ENCODE results near the gene INHBC. TPM values are rescaled to one million over a fixed set of nuclear protein-coding genes. Genes with fewer than 3 reads are reported as not detected.
"Not testable (repeated sequence)": the region's sequence is repeated elsewhere in the genome, so short reads cannot be mapped to it uniquely, and the experiment has no call there.

INHBC gene
- total RNA-seq, 1 experiment from 2014 or later, result not detected

DNA sequence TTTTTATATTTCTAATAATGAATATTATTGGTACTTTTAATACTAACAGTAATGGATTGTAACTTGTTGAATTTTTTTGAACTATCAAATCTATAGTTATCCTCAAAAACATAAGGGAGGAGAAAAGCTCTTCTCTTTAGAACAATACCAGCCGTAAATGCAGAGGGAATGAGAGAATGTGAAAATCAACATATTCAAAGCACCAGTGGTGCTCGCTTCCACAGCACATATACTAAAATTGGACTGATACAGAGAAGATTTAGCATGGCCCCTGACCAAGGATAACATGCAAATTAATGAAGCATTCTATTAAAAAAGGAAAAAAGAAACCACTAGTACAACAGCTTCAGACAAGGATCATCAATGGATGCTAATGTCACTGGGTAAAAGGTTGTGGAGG is 19.5 kb upstream of the INHBC start:
- no peak for DNase-seq

DNA sequence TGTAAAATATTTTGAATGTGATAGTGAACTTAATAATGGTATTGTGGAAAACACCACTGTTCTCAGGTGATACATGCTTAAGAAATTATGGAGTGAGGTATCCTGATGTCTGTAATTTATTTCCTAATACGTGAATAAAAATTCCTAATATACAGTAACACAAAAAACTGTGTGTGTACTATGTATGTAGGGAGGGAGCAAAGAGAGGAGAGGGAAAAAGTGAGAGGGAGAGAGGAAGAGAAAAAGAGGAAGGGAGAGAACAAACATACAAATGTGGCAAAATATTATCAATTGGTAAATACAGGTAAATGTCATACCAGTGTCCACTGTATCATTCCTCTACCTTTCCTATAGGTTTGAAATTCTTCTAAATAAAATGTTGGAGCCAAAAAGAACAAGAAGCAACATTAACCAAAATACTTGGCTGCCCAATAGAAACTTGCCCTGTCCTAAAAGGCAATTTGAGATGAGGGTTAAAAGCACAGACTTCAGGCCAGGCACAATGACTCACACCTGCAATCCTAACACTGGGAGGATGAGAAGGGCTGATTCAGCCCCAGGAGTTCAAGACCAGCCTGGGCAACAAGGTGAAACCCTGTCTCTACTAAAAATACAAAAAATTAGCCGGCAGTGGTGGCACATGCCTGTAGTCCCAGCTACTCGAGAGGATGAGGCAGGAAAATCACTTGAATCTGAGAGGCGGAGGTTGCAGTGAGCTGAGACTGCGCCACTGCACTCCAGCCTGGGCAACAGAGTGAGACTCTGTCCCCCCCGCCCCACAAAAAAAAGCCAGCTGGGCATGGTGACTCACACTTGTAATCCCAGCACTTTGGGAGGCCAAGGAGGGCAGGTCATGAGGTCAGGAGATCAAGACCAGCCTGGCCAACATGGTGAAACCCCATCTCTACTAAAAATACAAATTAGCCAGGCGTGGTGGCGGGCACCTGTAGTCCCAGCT is 18.3 kb upstream of the INHBC start:
- Histone ChIP-seq H3K36me3 (replicated peaks; ENCODE audit: control insufficient read depth, insufficient read depth, low read length) (no peaks in the 10 kb centered on the region), H3K4me3 (ENCODE audit: insufficient read depth, low read depth, low read length) (no peak overlapping the region), H3K27me3 (ENCODE audit: control insufficient read depth, insufficient read depth, low read length) (no peaks in the 10 kb centered on the region)
- no peak for DNase-seq

More for the DNA sequence above, 19.5 kb upstream of the INHBC start:
- H3K4me3 ChIP-seq (ENCODE audit: insufficient read depth, low read depth, low read length), result no peak overlapping the region
- no peaks in the 10 kb centered on the region for H3K36me3 ChIP-seq (replicated peaks; ENCODE audit: control insufficient read depth, insufficient read depth, low read length)
- H3K27me3 ChIP-seq (ENCODE audit: control insufficient read depth, insufficient read depth, low read length), result no peaks in the 10 kb centered on the region

DNA sequence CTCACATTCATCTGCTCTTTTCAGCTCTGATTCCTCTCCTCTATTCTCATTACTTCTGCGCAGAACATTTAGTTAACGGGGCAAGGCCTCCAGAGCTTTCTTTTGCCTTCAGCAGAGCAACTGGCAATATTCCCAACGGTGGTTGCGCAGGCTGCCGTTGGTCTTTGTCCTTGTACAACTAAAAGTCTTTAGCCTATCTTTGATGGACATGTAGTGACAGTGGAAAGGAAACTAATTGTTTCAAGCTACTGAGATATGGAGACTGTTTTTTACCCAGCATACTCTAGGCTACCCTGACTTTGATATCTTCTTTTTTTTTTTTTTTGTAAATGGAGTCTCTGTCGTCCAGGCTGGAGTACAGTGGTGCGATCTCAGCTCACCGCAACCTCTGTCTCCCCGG is 16.3 kb upstream of the INHBC start:
- Histone ChIP-seq H3K27me3 (ENCODE audit: control insufficient read depth, insufficient read depth, low read length) (no peaks in the 10 kb centered on the region), H3K4me3 (ENCODE audit: insufficient read depth, low read depth, low read length) (no peak overlapping the region), H3K36me3 (replicated peaks; ENCODE audit: control insufficient read depth, insufficient read depth, low read length) (no peaks in the 10 kb centered on the region)
- DNase-seq, result no peak

DNA sequence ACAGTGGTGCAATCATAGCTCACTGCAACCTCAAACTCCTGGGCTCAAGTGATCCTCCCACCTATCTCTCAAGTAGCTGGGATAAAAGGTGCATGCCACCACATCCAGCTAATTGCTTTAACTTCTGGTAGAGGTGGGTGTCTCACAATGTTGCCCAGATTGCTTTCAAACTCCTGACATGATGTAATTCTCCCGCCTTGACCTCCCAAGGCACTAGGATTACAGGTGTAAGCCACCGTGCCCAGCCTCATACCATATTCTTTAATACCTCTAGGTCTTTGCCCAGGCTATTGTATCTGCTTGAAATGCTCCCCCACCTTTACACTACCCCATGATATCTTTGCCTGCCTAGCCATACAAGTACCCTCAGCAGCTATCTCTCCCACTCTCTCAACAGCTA is 15.1 kb upstream of the INHBC start:
- Histone ChIP-seq H3K27me3 (ENCODE audit: control insufficient read depth, insufficient read depth, low read length) (no peaks in the 10 kb centered on the region), H3K36me3 (replicated peaks; ENCODE audit: control insufficient read depth, insufficient read depth, low read length) (no peaks in the 10 kb centered on the region; the same call in 1 of the 2 replicates), H3K4me3 (ENCODE audit: insufficient read depth, low read depth, low read length) (no peak overlapping the region)
- DNase-seq, result no peak

DNA sequence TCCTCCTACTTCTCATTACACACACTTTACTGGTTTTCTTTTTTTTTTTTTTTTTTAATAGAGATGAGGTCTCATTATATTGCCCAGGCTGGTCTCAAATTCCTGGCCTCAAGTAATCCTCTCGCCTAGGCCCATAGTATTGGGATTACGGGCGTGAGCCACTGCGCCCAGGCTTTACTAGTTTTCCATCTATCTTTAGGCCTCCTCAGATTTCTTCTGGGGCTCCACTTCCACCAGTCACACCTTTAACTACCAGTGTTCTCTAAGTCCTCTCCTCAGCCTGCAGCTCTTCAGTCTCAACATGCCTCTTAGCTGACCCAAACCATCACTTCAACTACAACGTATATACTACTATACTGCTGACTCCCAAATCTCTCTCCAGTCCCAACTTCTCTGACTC is 14.1 kb upstream of the INHBC start:
- DNase-seq, result no peak
- Histone ChIP-seq H3K4me3 (ENCODE audit: insufficient read depth, low read depth, low read length) (no peak overlapping the region), H3K27me3 (ENCODE audit: control insufficient read depth, insufficient read depth, low read length) (no peaks in the 10 kb centered on the region)

DNA sequence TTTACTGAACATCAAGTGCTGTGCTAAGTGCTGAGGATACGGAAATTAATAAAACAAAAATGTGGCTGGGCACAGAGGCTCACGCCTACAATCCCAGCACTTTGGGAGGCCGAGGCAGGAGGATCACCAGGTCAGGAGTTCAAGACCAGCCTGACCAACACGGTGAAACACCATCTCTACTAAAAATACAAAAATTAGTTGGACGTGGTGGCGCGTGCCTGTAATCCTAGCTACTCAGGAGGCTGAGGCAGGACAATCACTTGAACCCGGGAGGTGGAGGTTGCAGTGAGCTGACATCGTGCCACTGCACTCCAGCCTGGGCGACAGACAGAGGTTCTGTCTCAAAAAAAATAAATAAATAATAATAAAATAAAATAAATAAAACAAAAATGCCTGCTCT is 7.6 kb upstream of the INHBC start:
- not testable (repeated sequence) for H3K36me3 ChIP-seq (replicated peaks; ENCODE audit: control insufficient read depth, insufficient read depth, low read length); H3K27me3 ChIP-seq (ENCODE audit: control insufficient read depth, insufficient read depth, low read length); DNase-seq

More for the DNA sequence above, 14.1 kb upstream of the INHBC start:
- H3K36me3 ChIP-seq (replicated peaks; ENCODE audit: control insufficient read depth, insufficient read depth, low read length), result no peaks in the 10 kb centered on the region; the same call in 1 of the 2 replicates

DNA sequence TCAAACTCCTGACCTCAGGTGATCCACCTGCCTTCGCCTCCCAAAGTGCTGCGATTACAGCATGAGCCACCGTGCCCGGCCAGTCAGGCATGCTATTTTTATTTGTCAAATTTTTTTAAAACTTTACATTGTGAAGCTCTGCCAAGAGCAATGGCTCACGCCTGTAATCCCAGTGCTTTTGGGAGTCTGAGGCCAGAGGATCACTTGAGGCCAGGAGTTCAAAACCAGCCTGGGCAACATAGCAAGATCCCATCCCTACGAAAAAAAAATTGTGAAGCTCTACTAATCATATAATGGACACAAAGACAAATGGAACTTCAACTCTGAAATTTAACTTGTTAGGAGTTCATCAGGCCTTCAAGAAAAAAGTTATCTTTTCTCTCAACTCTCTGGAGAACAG is 5.6 kb upstream of the INHBC start:
- Histone ChIP-seq H3K27me3 (ENCODE audit: control insufficient read depth, insufficient read depth, low read length) (no peaks in the 10 kb centered on the region), H3K4me3 (ENCODE audit: insufficient read depth, low read depth, low read length) (no peak overlapping the region), H3K36me3 (replicated peaks; ENCODE audit: control insufficient read depth, insufficient read depth, low read length) (no peaks in the 10 kb centered on the region; the same call in 1 of the 2 replicates)
- no peak for DNase-seq

More for the DNA sequence above, 7.6 kb upstream of the INHBC start:
- H3K4me3 ChIP-seq (ENCODE audit: insufficient read depth, low read depth, low read length), result not testable (repeated sequence)

DNA sequence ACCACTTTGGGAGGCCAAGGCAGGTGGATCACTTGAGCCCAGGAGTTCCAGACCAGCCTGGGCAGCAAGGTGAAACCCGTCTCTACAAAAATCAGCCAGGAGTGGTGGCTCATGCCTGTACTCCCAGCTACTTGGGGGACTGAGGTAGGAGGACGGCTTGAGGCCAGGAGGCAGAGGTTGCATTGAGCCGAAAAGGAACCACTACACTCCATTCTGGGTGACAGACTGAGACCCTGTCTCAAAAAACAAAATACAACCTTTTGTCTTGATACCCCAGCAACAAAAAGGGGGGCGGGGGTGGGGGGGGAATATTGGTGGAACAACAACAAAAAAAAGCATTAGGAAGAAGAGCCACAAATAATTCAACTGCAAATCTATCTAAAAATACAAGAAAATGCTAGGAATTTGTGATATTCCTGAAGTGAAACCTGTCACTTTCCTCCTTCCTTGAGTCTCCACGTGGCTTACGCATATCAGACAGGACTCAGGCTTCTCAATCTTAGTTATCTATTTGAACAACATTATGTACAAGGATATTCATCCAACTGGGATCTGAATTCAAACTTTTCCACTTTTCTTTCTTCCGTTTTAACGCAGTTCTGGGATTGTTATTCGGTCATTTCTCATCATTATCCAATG is 5.0 kb upstream of the INHBC start:
- H3K36me3 ChIP-seq (replicated peaks; ENCODE audit: control insufficient read depth, insufficient read depth, low read length), result no peaks in the 10 kb centered on the region; the same call in 1 of the 2 replicates
- peak overlapping the region; percentile 56 for H3K4me3 ChIP-seq (ENCODE audit: insufficient read depth, low read depth, low read length)
- DNase-seq, result no peak
- H3K27me3 ChIP-seq (ENCODE audit: control insufficient read depth, insufficient read depth, low read length), result no peaks in the 10 kb centered on the region

DNA sequence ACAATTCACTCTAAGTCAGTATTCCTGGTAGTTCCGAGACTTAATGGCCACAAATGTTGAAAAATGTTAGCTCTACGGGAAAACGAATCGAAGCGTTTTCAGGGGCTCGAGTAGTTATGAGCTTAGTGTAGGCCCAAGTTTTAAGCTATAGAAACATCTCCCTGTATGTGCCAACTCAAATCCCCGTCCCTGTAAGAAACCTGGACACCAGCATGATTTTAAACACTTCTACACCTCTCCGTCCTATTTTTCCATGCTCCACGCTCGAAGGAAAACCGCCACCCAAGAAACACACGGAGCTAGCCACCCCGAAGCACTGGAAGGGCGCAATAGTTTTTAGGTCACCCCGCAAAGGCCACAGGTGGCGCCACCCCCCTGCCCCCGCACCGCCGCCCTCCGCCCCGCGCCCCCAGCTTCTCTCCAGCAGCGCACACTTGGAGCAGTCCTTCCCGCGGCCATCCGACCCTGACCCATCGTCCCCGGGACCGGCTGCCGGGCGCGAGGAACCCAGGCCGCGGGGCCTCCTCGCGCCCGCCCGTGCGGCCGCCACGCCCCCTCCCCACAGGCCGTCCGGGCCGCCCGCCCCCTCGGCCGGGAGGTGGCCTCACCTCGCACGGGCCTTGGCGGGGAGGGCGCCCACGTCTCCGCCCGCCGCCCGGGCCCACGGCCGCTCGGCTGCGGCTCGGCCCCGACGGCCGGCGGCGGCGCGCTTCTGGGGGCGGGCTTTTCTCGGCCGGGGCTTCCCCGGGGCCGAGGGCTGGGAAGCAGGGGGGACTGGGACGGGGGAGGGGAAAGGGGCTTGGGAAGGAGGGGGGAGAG is 4.3 kb upstream of the INHBC start:
- Histone ChIP-seq H3K4me3 (ENCODE audit: insufficient read depth, low read depth, low read length) (peak overlapping the region; percentile 56), H3K27me3 (ENCODE audit: control insufficient read depth, insufficient read depth, low read length) (no peaks in the 10 kb centered on the region), H3K36me3 (replicated peaks; ENCODE audit: control insufficient read depth, insufficient read depth, low read length) (no peaks in the 10 kb centered on the region)
- peak; percentile 97 for DNase-seq

DNA sequence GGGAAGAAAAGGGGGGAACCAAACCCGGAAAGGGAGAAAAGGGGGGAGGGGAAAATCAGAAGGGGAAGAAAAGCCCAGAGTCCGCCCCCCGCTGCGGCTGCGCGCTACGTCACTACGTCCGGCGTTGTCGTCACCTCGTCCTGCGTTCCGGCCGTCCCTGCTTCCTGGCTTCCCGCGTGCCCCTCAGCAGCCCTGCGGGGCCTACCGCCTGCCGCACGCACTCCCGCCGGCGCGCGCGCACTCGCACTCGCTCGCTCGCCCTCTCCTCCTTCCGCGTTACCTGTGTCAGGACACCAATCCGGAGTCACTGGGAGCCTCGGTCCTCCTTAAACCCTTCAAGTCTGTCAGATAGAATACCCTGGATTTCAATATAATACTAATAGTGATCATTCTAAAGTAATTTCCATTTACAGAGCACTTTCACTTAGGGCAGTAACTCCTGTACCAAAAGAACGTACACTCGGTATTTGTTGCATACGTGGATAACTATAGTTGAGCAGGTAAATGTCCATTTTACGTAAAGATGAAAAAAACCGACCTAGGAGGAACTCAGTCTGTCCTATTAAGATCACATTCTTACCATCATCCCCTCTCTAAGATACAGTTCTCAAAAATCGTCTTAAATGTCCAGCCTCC is 3.5 kb upstream of the INHBC start, which contains the start of gene R3HDM2:
R3HDM2 (minus strand) TSS at position 113 of the 636 bp plus-strand sequence. CDS start 120,615 bp downstream, outside the sequence.
- no peak for DNase-seq
- Histone ChIP-seq H3K36me3 (replicated peaks; ENCODE audit: control insufficient read depth, insufficient read depth, low read length) (no peaks in the 10 kb centered on the region), H3K4me3 (ENCODE audit: insufficient read depth, low read depth, low read length) (peak within 1 kb of the TSS; percentile 56), H3K27me3 (ENCODE audit: control insufficient read depth, insufficient read depth, low read length) (no peaks in the 10 kb centered on the region)

DNA sequence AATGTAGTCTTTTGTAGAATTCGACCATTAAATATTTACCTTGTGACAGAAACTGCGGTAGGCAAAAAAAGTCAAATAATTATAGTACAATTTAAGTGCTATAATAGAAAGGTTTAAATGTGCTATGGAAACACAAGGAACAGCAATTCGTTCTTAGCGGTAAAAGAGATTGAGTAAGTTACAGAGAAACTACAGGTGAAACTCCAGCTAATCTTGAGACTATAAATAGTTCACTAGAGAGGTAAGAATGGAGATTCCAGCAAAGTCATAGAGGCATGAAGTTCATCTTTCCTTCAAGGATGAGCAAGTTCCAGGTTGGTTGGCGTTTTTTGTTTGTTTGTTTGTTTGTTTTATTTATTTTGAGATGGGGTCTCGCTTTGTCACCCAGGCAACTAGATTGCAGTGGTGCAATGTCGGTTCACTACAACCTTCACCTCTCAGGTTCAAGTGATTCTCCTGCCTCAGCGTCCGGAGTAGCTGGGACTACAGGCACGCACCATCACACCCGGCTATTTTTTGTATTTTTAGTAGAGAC is 2.9 kb upstream of the INHBC start:
- DNase-seq, result no peak
- H3K27me3 ChIP-seq (ENCODE audit: control insufficient read depth, insufficient read depth, low read length), result no peaks in the 10 kb centered on the region
- no peak overlapping the region for H3K4me3 ChIP-seq (ENCODE audit: insufficient read depth, low read depth, low read length)

DNA sequence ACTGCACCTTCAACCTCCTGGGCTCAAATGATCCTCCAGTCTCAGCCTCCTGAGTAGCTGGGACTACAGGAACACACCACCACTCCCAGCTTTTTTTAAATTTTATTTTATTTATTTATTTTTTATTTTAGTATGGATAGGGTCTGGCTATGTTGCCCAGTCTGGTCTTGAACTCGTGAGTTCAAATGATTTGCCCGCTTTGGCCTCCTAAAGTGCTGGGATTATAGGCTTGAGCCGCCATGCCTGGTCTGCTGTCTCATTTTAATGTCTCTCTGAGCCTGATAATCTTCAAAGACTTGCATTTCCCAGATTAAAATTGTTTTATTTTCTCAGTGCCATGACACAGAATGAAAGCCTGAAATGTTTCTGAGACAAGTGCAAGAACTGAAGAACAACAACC is 1.2 kb upstream of the INHBC start:
- no peaks in the 10 kb centered on the region for H3K27me3 ChIP-seq (ENCODE audit: control insufficient read depth, insufficient read depth, low read length)
- no peak overlapping the region for H3K4me3 ChIP-seq (ENCODE audit: insufficient read depth, low read depth, low read length)
- DNase-seq, result no peak
- H3K36me3 ChIP-seq (replicated peaks; ENCODE audit: control insufficient read depth, insufficient read depth, low read length), result no peaks in the 10 kb centered on the region

More for the DNA sequence above, 2.9 kb upstream of the INHBC start:
- no peaks in the 10 kb centered on the region for H3K36me3 ChIP-seq (replicated peaks; ENCODE audit: control insufficient read depth, insufficient read depth, low read length)

DNA sequence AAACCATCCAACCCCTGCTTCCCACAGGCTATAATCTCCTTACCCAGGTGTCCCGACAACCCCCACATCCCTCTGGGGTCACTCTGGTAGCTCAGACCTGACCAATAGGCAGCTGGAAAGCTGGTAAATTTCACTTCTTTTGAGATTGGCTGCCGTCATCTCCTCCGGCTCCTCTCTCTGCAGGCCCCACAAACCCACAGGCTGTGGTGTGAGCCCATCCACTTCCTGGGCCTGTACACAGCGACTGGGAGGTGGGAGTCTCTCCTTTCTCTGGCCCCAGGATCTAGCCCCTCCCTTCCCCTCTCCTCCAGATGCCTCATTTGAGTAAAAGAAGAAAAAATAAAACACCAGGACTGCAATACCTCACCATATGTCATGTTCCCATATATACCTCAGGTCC is 709 bp downstream of the INHBC start:
- H3K36me3 ChIP-seq (replicated peaks; ENCODE audit: control insufficient read depth, insufficient read depth, low read length), result no peaks in the 10 kb centered on the region
- no peak overlapping the region for H3K4me3 ChIP-seq (ENCODE audit: insufficient read depth, low read depth, low read length)
- no peaks in the 10 kb centered on the region for H3K27me3 ChIP-seq (ENCODE audit: control insufficient read depth, insufficient read depth, low read length)
- no peak for DNase-seq

DNA sequence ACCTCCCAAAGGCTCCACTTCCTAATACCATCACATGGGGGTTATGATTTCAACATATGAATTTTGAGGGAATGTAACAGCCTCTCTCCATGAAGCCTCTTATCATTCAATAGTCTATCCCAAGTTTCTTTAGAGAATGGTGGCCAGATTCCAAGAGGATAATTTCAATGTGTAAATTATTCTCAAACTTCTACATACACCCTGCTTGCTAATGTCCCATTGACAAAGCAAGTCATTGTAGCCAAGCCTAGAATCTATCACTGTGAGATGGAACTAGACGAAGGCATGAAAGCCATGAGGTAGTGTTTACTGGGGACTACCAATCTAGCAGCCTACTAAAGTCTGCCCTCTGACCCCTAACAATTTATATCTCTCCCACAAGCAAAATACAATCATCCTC is 3.8 kb downstream of the INHBC start:
- no peaks in the 10 kb centered on the region for H3K27me3 ChIP-seq (ENCODE audit: control insufficient read depth, insufficient read depth, low read length)
- no peak overlapping the region for H3K4me3 ChIP-seq (ENCODE audit: insufficient read depth, low read depth, low read length)
- no peaks in the 10 kb centered on the region for H3K36me3 ChIP-seq (replicated peaks; ENCODE audit: control insufficient read depth, insufficient read depth, low read length)
- DNase-seq, result no peak

Data from H7 (cell line).